ENCODE measurements around the gene ACBD4.

DNA sequence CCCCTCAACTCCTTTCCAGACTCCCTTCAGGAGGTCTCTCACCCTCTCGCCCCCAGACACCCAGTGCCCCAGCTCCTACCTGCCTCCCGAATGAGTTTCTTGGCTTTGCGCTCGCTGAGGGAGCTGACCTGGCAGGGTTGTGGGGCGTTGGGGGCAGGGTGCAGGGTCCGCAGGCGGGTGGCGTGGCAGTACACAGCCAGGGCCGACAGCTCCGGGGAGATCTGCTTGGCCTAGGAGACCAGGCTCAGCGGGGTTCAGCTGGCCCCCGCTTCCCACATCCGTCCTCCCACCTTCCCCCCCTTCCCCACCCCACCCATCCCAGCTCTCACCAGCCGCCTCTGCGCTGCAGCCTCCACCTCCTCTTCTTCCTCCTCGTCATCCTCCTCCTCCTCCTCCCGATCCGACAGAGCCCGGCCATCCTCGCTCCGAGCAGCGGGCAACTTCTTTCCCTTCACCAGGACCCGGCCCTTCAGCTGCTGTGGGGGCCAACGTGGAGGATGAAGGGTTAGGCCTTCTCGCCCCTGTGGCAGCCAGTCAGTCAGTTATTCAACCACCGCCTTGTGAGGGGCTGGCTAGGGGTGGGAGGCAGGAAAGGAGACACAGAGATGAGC is 20.4 kb upstream of the ACBD4 start:
- TF ChIP-seq ZNF529 (tag by site-specific recombination; IDR thresholded peaks at IDR 0.05; ENCODE audit: insufficient replicate concordance) (no peak), ZNF292 (tag by site-specific recombination; IDR thresholded peaks at IDR 0.05; ENCODE audit: borderline replicate concordance, low read depth) (no peak), EGR2 (tag by site-specific recombination; IDR thresholded peaks at IDR 0.05; ENCODE audit: low read depth) (peak; percentile 54; the same call in 1 of the 2 replicates), GFI1B (tag by site-specific recombination; IDR thresholded peaks at IDR 0.05) (no peak), ZNF302 (tag by site-specific recombination; IDR thresholded peaks at IDR 0.05; ENCODE audit: low read depth) (no peak), ZBTB17 (tag by site-specific recombination; IDR thresholded peaks at IDR 0.05) (no peak), SALL2 (tag by site-specific recombination; IDR thresholded peaks at IDR 0.05; ENCODE audit: borderline replicate concordance) (no peak), ZNF174 (tag by site-specific recombination; IDR thresholded peaks at IDR 0.05) (no peak), YY1 (tag by site-specific recombination; IDR thresholded peaks at IDR 0.05) (no peak), TCF7L2 (IDR thresholded peaks at IDR 0.05; ENCODE audit: borderline replicate concordance, low read depth, low read length) (no peak), ZNF747 (tag by site-specific recombination; IDR thresholded peaks at IDR 0.05) (no peak)
- TF ChIP-seq, protein P1, sequence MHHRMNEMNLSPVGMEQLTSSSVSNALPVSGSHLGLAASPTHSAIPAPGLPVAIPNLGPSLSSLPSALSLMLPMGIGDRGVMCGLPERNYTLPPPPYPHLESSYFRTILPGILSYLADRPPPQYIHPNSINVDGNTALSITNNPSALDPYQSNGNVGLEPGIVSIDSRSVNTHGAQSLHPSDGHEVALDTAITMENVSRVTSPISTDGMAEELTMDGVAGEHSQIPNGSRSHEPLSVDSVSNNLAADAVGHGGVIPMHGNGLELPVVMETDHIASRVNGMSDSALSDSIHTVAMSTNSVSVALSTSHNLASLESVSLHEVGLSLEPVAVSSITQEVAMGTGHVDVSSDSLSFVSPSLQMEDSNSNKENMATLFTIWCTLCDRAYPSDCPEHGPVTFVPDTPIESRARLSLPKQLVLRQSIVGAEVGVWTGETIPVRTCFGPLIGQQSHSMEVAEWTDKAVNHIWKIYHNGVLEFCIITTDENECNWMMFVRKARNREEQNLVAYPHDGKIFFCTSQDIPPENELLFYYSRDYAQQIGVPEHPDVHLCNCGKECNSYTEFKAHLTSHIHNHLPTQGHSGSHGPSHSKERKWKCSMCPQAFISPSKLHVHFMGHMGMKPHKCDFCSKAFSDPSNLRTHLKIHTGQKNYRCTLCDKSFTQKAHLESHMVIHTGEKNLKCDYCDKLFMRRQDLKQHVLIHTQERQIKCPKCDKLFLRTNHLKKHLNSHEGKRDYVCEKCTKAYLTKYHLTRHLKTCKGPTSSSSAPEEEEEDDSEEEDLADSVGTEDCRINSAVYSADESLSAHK (tag by site-specific recombination; IDR thresholded peaks at IDR 0.05) = no peak
- TF ChIP-seq, protein P2, sequence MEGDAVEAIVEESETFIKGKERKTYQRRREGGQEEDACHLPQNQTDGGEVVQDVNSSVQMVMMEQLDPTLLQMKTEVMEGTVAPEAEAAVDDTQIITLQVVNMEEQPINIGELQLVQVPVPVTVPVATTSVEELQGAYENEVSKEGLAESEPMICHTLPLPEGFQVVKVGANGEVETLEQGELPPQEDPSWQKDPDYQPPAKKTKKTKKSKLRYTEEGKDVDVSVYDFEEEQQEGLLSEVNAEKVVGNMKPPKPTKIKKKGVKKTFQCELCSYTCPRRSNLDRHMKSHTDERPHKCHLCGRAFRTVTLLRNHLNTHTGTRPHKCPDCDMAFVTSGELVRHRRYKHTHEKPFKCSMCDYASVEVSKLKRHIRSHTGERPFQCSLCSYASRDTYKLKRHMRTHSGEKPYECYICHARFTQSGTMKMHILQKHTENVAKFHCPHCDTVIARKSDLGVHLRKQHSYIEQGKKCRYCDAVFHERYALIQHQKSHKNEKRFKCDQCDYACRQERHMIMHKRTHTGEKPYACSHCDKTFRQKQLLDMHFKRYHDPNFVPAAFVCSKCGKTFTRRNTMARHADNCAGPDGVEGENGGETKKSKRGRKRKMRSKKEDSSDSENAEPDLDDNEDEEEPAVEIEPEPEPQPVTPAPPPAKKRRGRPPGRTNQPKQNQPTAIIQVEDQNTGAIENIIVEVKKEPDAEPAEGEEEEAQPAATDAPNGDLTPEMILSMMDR (tag by site-specific recombination; IDR thresholded peaks at IDR 0.05) = no peak
- TF ChIP-seq, protein P3, sequence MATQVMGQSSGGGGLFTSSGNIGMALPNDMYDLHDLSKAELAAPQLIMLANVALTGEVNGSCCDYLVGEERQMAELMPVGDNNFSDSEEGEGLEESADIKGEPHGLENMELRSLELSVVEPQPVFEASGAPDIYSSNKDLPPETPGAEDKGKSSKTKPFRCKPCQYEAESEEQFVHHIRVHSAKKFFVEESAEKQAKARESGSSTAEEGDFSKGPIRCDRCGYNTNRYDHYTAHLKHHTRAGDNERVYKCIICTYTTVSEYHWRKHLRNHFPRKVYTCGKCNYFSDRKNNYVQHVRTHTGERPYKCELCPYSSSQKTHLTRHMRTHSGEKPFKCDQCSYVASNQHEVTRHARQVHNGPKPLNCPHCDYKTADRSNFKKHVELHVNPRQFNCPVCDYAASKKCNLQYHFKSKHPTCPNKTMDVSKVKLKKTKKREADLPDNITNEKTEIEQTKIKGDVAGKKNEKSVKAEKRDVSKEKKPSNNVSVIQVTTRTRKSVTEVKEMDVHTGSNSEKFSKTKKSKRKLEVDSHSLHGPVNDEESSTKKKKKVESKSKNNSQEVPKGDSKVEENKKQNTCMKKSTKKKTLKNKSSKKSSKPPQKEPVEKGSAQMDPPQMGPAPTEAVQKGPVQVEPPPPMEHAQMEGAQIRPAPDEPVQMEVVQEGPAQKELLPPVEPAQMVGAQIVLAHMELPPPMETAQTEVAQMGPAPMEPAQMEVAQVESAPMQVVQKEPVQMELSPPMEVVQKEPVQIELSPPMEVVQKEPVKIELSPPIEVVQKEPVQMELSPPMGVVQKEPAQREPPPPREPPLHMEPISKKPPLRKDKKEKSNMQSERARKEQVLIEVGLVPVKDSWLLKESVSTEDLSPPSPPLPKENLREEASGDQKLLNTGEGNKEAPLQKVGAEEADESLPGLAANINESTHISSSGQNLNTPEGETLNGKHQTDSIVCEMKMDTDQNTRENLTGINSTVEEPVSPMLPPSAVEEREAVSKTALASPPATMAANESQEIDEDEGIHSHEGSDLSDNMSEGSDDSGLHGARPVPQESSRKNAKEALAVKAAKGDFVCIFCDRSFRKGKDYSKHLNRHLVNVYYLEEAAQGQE (tag by site-specific recombination; IDR thresholded peaks at IDR 0.05) = no peak

All from HEK293 (cell line).